Parathyroid adenoma (tissue), 2 donors: ENCODE results near the gene AGFG1.

Experiments
- H2AFZ ChIP-seq: fragments of 300-600 bp; sonication (generic); one replicate; pipeline ENCODE4 v1.7.0; 2017; ENCODE audit warnings: antibody characterized with exemption, mild to moderate bottlenecking
- H3K27ac ChIP-seq: fragments of 300-600 bp; sonication (generic); one replicate; pipeline ENCODE4 v1.7.0; 2017
- H3K27me3 ChIP-seq: fragments of 300-600 bp; sonication (generic); one replicate; pipeline ENCODE4 v1.7.0; 2017; ENCODE audit warnings: low read length; ENCODE audit not compliant: control insufficient read depth, insufficient read depth
- H3K36me3 ChIP-seq: fragments of 300-600 bp; sonication (generic); one replicate; pipeline ENCODE4 v1.7.0; 2017; ENCODE audit warnings: low read length; ENCODE audit not compliant: control insufficient read depth, insufficient read depth
- H3K4me1 ChIP-seq: fragments of 300-600 bp; sonication (generic); one replicate; pipeline ENCODE4 v1.7.0; 2017; ENCODE audit warnings: control low read depth
- H3K4me2 ChIP-seq: fragments of 300-600 bp; sonication (generic); one replicate; pipeline ENCODE4 v1.7.0; 2017; ENCODE audit warnings: low read length
- H3K4me3 ChIP-seq: fragments of 300-600 bp; sonication (generic); one replicate; pipeline ENCODE4 v1.7.0; 2017; ENCODE audit warnings: low read depth, low read length
- H3K79me2 ChIP-seq: fragments of 300-600 bp; sonication (generic); one replicate; pipeline ENCODE4 v1.7.0; 2017; ENCODE audit warnings: control low read depth
- H3K9ac ChIP-seq: fragments of 300-600 bp; sonication (generic); one replicate; pipeline ENCODE4 v1.7.0; 2017; ENCODE audit warnings: mild to moderate bottlenecking
- H3K9me3 ChIP-seq: fragments of 300-600 bp; sonication (generic); one replicate; pipeline ENCODE4 v1.7.0; 2017; ENCODE audit warnings: low read length; ENCODE audit not compliant: control insufficient read depth
- TF ChIP-seq, protein P1 (sequence below): fragments of 300-600 bp; sonication (generic); IDR thresholded peaks from one replicate; pipeline ENCODE4 v1.7.0; 2017; ENCODE audit warnings: antibody characterized with exemption, mild to moderate bottlenecking
- donor health status: primary hyperparathyroidism.

AGFG1 gene

DNA sequence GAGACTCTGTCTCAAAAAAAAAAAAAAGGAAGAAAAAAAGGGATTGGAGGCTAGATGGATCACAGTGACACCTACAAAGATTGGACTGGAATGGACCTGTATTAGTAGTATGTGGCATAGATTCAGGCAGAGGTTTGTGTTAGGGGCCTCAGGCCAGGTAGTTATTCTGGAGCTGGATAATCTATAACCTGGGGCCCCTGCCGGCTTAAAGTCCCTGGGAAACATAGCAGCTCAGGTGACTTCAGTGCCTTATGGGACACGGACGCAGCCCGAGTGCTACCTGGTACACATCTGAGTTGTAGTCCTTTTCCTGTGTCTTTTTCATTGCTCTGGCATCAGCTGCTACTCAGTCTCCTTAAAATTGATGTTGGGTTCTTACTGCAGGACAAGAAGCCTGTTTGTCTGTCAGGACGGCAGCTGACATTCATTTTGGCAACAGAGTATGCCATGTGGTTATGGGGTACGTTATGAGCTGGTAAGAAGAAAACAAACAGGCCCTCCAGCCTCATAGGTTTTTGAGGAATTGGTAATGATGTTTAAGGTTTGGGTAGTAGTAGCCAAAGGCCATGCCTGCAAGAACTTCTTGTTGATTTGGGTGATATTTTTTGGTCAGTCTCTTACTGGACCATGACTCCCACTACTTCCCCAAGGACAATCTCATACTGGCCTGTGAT lies 27.8 kb downstream of the AGFG1 start:
- H3K27ac ChIP-seq: no peak overlapping the region
- no peaks in the 10 kb centered on the region for H3K9me3 ChIP-seq
- H3K4me1 ChIP-seq: no peaks in the 10 kb centered on the region
- H3K4me2 ChIP-seq: no peak overlapping the region
- H3K36me3 ChIP-seq: no peaks in the 10 kb centered on the region
- no peak overlapping the region for H3K4me3 ChIP-seq
- no peak overlapping the region for H2AFZ ChIP-seq
- H3K79me2 ChIP-seq: peaks cover 56% of the 10 kb centered on the region
- TF ChIP-seq, protein P1, sequence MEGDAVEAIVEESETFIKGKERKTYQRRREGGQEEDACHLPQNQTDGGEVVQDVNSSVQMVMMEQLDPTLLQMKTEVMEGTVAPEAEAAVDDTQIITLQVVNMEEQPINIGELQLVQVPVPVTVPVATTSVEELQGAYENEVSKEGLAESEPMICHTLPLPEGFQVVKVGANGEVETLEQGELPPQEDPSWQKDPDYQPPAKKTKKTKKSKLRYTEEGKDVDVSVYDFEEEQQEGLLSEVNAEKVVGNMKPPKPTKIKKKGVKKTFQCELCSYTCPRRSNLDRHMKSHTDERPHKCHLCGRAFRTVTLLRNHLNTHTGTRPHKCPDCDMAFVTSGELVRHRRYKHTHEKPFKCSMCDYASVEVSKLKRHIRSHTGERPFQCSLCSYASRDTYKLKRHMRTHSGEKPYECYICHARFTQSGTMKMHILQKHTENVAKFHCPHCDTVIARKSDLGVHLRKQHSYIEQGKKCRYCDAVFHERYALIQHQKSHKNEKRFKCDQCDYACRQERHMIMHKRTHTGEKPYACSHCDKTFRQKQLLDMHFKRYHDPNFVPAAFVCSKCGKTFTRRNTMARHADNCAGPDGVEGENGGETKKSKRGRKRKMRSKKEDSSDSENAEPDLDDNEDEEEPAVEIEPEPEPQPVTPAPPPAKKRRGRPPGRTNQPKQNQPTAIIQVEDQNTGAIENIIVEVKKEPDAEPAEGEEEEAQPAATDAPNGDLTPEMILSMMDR: no peak
- no peak overlapping the region for H3K9ac ChIP-seq
- H3K27me3 ChIP-seq: no peaks in the 10 kb centered on the region

DNA sequence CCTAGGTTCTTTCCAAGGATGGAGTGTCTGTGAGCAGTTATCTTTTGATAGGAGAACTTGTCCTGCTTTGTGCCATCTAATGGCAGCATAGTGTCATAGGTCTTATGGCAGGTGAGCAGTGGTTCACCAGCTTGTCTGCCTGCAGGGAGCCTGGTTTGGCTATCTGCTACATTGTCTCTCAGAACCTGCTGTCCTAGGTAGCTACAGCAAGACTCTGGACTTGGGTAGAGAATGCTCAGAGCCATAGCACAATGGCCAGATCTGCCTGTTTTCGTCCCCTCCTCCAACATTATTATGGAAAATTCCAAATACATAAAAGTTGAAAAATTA lies 28.3 kb downstream of the AGFG1 start:
- TF ChIP-seq, protein P1: no peak
- no peak overlapping the region for H3K4me2 ChIP-seq
- no peak overlapping the region for H3K9ac ChIP-seq
- peaks cover 54% of the 10 kb centered on the region for H3K79me2 ChIP-seq
- H3K4me1 ChIP-seq: no peaks in the 10 kb centered on the region
- no peak overlapping the region for H3K4me3 ChIP-seq
- H3K36me3 ChIP-seq: no peaks in the 10 kb centered on the region
- no peak overlapping the region for H2AFZ ChIP-seq
- no peaks in the 10 kb centered on the region for H3K9me3 ChIP-seq
- H3K27me3 ChIP-seq: no peaks in the 10 kb centered on the region
- no peak overlapping the region for H3K27ac ChIP-seq

DNA sequence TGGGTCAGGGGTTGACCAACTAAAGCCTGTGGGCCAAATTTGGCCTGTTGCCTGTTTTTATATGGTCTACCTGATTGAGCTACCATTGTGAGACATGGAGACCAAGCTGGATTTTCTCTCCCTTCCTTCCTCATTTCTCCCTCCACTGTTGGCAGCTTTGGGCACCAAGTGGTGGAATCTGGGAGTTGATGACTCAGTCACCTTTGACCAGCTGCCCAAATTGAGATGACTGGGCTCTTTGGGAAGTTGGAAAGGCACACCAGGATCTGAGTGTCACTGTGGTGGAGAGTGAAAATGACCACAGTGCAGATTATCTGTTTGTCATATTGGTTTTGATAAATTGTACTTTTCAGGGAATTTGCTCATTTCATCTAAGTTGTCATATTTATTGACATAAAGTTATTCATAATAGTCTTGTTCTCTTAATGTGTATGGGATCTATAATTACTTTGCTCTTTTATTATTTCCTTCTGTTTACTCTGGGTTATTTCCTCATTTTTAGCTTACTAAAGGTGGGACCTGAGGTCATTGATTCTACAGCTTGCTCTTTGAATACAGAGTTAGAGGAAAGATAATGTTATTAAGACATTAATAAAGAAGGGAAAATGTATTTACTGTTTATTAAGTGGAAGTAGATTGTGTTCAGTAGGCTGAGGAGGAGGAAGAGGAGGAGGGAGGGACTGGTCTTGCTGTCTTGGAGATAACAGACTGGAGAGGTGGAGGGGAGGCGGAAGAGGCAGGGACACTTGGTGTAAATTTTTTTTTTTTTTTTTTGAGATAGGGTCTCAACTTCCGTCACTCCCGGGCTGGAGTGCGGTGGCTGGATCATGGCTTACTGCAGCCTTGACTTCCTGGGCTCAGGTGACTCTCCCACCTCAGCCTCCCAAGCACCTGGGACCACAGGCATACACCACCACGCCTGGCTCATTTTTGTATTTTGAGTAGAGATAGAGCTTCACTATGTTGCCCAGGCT lies 31.8 kb downstream of the AGFG1 start:
- no peak overlapping the region for H3K27ac ChIP-seq

DNA sequence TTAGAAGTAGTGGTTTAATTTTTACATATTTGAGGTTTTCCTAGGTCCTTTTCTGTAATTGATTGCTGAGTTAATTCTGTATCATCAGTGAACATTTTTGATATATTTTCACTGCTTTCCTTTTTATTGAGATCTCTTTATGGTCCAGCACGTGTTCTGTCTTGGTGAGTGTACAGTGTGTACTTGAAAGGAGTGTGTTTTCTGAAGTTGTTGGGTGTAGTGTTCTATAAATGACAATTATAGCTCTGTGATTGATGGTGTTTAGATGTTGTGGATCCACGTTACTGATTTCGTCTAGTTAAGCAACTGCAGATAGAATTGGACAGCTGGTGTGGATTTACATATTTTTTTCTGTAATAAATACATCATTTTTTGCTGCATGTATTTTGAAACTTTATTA lies 32.7 kb downstream of the AGFG1 start:
- Histone ChIP-seq H3K79me2 (peaks cover 67% of the 10 kb centered on the region), H3K9me3 (no peaks in the 10 kb centered on the region), H3K27me3 (no peaks in the 10 kb centered on the region), H3K9ac (no peak overlapping the region), H3K36me3 (no peaks in the 10 kb centered on the region), H3K4me2 (no peak overlapping the region), H2AFZ (no peak overlapping the region), H3K4me1 (peaks cover 16% of the 10 kb centered on the region), H3K4me3 (no peak overlapping the region), H3K27ac (no peak overlapping the region)
- TF ChIP-seq, protein P1: no peak

More for the DNA sequence above, 31.8 kb downstream of the AGFG1 start:
- H3K4me1 ChIP-seq: peaks cover 12% of the 10 kb centered on the region
- no peaks in the 10 kb centered on the region for H3K36me3 ChIP-seq
- no peak overlapping the region for H3K4me3 ChIP-seq
- no peaks in the 10 kb centered on the region for H3K9me3 ChIP-seq
- no peak overlapping the region for H3K4me2 ChIP-seq
- peaks cover 74% of the 10 kb centered on the region for H3K79me2 ChIP-seq
- no peaks in the 10 kb centered on the region for H3K27me3 ChIP-seq
- no peak overlapping the region for H3K9ac ChIP-seq
- TF ChIP-seq, protein P1: no peak
- no peak overlapping the region for H2AFZ ChIP-seq
